NCI-H2171 treated with DMSO at 0.1 percent for 48 hours (cell line): Measurements from ENCODE around the gene CCDC190.
"Not testable (repeated sequence)": the region's sequence is repeated elsewhere in the genome, so short reads cannot be mapped to it uniquely, and the experiment has no call there.

Experiments used
- DNase-seq: peaks from one replicate; lab custom pipeline; 2025; lab: John Stamatoyannopoulos, UW

CCDC190 gene

GRCh38 chr1:162877412-162877811 lies 16.4 kb upstream of the CCDC190 start:
- DNase-seq, result no peak

GRCh38 chr1:162876751-162877150 lies 15.8 kb upstream of the CCDC190 start:
- DNase-seq, result no peak

GRCh38 chr1:162873671-162874666 lies 13.0 kb upstream of the CCDC190 start:
- DNase-seq, result peak; percentile 66

- DNase-seq, result no peak
Observed at GRCh38 chr1:162872981-162873380, 12.0 kb upstream of the CCDC190 start.

- DNase-seq, result not testable (repeated sequence)
Observed at GRCh38 chr1:162871417-162871816, 10.4 kb upstream of the CCDC190 start.

- DNase-seq, result no peak
Observed at GRCh38 chr1:162868972-162869371, 8.0 kb upstream of the CCDC190 start.

GRCh38 chr1:162861625-162862024 lies 650 bp upstream of the CCDC190 start:
- DNase-seq, result no peak

GRCh38 chr1:162859191-162859590 lies 1.8 kb downstream of the CCDC190 start:
- no peak for DNase-seq

- DNase-seq, result no peak
Observed at GRCh38 chr1:162857850-162858249, 3.1 kb downstream of the CCDC190 start.

GRCh38 chr1:162856260-162856659 lies 4.7 kb downstream of the CCDC190 start:
- no peak for DNase-seq

- no peak for DNase-seq
Observed at GRCh38 chr1:162855461-162856150, 5.4 kb downstream of the CCDC190 start.

- DNase-seq, result peak; percentile 67
Observed at GRCh38 chr1:162854245-162854882, 6.6 kb downstream of the CCDC190 start.

- no peak for DNase-seq
Observed at GRCh38 chr1:162851341-162851740, 9.6 kb downstream of the CCDC190 start.

GRCh38 chr1:162849711-162850110 lies 11.3 kb downstream of the CCDC190 start:
- DNase-seq, result no peak

- DNase-seq, result peak; percentile 60
Observed at GRCh38 chr1:162847839-162848453, 13.0 kb downstream of the CCDC190 start.

GRCh38 chr1:162846256-162847212 lies 14.4 kb downstream of the CCDC190 start:
- no peak for DNase-seq

GRCh38 chr1:162844153-162844552 lies 16.8 kb downstream of the CCDC190 start:
- DNase-seq, result no peak

- DNase-seq, result no peak
Observed at GRCh38 chr1:162840250-162840839, 20.6 kb downstream of the CCDC190 start.

GRCh38 chr1:162838863-162839262 lies 22.1 kb downstream of the CCDC190 start:
- DNase-seq, result no peak

GRCh38 chr1:162835157-162835899 lies 25.6 kb downstream of the CCDC190 start:
- no peak for DNase-seq
